Fibroblast of the aortic adventitia (primary cell): ENCODE results near the gene DMD. TPM values are rescaled to one million over a fixed set of nuclear protein-coding genes. Genes with fewer than 3 reads are reported as not detected.

ENCODE experiments used
- DNase-seq: peaks from one replicate; pipeline ENCODE4 v3.0.0-alpha.2; 2010; ENCODE audit warnings: low read depth
- H3K4me3 ChIP-seq: 2 replicates; pipeline ENCODE4 v1.5.1; 2011; ENCODE audit warnings: low read depth, mild to moderate bottlenecking, control low read depth, low read length, moderate library complexity
- CTCF ChIP-seq: IDR thresholded peaks from 2 replicates; pipeline ENCODE4 v1.5.1; 2011; ENCODE audit warnings: mild to moderate bottlenecking, low read length, control low read depth, inconsistent platforms; ENCODE audit not compliant: insufficient read depth
- total RNA-seq: library from RNA; depleted of rRNA; stranded (reverse); fragments of >200 nt; gene quantifications from 2 replicates; pipeline ENCODE4 v1.2.3, GENCODE V29; 2012; ENCODE audit warnings: low replicate concordance

Gene DMD
- total RNA-seq, 1 donor, result 10.3 TPM

GRCh38 chrX:31854716-31855115 is 1356.6 kb downstream of the DMD start:
- H3K4me3 ChIP-seq, result no peak overlapping the region
- TF ChIP-seq CTCF, result no peak
- no peak for DNase-seq

GRCh38 chrX:31851761-31852160 is 1359.6 kb downstream of the DMD start:
- H3K4me3 ChIP-seq, result no peak overlapping the region
- TF ChIP-seq CTCF, result no peak
- DNase-seq, result no peak

- TF ChIP-seq CTCF, result no peak
Measured at GRCh38 chrX:31847773-31848172, 1363.6 kb downstream of the DMD start.

GRCh38 chrX:31845003-31845402 is 1366.3 kb downstream of the DMD start:
- no peak for TF ChIP-seq CTCF

More at GRCh38 chrX:31847773-31848172, 1363.6 kb downstream of the DMD start:
- DNase-seq, result no peak
- H3K4me3 ChIP-seq, result no peak overlapping the region

GRCh38 chrX:31838617-31839016 is 1372.7 kb downstream of the DMD start:
- DNase-seq, result no peak
- H3K4me3 ChIP-seq, result no peak overlapping the region
- no peak for TF ChIP-seq CTCF

More at GRCh38 chrX:31845003-31845402, 1366.3 kb downstream of the DMD start:
- H3K4me3 ChIP-seq, result no peak overlapping the region
- DNase-seq, result no peak

- H3K4me3 ChIP-seq, result no peak overlapping the region
- TF ChIP-seq CTCF, result no peak
- no peak for DNase-seq
Measured at GRCh38 chrX:31837445-31838049, 1373.8 kb downstream of the DMD start.

GRCh38 chrX:31836479-31836878 is 1374.9 kb downstream of the DMD start:
- no peak for DNase-seq
- TF ChIP-seq CTCF, result no peak
- H3K4me3 ChIP-seq, result no peak overlapping the region
